ENCODE measurements around the gene RPS3. TPM values are rescaled to one million over a fixed set of nuclear protein-coding genes. Genes with fewer than 3 reads are reported as not detected.

Gene RPS3
- total and polyA plus RNA-seq, 9 of the 15 experiments (the other 6 are each of a cell fraction or from before 2014, with no cell fraction given) = 2,700 to 5,771 (median 3,679) TPM

DNA sequence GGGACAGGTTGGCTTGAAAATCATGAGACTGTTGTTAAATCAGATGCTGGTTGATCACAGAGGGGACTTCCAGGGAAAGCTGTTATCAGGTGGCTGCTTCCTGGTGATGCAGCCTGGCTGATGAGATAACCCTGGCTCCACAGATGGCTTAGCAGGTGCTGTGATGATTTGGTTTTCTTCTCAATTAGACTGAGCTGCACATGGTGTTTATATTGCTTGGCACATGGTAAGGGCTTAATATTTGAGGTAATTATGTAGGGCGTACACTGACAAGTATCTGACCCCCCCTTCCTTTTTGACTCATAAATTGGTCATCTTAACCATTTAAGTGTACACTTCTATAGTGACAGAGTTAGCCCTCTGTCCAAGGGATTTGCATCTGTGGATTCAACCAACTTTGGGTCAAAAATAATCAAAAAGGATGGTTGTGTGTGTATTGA lies 7.0 kb downstream of the RPS3 start (continued):
- TF ChIP-seq, protein P1, sequence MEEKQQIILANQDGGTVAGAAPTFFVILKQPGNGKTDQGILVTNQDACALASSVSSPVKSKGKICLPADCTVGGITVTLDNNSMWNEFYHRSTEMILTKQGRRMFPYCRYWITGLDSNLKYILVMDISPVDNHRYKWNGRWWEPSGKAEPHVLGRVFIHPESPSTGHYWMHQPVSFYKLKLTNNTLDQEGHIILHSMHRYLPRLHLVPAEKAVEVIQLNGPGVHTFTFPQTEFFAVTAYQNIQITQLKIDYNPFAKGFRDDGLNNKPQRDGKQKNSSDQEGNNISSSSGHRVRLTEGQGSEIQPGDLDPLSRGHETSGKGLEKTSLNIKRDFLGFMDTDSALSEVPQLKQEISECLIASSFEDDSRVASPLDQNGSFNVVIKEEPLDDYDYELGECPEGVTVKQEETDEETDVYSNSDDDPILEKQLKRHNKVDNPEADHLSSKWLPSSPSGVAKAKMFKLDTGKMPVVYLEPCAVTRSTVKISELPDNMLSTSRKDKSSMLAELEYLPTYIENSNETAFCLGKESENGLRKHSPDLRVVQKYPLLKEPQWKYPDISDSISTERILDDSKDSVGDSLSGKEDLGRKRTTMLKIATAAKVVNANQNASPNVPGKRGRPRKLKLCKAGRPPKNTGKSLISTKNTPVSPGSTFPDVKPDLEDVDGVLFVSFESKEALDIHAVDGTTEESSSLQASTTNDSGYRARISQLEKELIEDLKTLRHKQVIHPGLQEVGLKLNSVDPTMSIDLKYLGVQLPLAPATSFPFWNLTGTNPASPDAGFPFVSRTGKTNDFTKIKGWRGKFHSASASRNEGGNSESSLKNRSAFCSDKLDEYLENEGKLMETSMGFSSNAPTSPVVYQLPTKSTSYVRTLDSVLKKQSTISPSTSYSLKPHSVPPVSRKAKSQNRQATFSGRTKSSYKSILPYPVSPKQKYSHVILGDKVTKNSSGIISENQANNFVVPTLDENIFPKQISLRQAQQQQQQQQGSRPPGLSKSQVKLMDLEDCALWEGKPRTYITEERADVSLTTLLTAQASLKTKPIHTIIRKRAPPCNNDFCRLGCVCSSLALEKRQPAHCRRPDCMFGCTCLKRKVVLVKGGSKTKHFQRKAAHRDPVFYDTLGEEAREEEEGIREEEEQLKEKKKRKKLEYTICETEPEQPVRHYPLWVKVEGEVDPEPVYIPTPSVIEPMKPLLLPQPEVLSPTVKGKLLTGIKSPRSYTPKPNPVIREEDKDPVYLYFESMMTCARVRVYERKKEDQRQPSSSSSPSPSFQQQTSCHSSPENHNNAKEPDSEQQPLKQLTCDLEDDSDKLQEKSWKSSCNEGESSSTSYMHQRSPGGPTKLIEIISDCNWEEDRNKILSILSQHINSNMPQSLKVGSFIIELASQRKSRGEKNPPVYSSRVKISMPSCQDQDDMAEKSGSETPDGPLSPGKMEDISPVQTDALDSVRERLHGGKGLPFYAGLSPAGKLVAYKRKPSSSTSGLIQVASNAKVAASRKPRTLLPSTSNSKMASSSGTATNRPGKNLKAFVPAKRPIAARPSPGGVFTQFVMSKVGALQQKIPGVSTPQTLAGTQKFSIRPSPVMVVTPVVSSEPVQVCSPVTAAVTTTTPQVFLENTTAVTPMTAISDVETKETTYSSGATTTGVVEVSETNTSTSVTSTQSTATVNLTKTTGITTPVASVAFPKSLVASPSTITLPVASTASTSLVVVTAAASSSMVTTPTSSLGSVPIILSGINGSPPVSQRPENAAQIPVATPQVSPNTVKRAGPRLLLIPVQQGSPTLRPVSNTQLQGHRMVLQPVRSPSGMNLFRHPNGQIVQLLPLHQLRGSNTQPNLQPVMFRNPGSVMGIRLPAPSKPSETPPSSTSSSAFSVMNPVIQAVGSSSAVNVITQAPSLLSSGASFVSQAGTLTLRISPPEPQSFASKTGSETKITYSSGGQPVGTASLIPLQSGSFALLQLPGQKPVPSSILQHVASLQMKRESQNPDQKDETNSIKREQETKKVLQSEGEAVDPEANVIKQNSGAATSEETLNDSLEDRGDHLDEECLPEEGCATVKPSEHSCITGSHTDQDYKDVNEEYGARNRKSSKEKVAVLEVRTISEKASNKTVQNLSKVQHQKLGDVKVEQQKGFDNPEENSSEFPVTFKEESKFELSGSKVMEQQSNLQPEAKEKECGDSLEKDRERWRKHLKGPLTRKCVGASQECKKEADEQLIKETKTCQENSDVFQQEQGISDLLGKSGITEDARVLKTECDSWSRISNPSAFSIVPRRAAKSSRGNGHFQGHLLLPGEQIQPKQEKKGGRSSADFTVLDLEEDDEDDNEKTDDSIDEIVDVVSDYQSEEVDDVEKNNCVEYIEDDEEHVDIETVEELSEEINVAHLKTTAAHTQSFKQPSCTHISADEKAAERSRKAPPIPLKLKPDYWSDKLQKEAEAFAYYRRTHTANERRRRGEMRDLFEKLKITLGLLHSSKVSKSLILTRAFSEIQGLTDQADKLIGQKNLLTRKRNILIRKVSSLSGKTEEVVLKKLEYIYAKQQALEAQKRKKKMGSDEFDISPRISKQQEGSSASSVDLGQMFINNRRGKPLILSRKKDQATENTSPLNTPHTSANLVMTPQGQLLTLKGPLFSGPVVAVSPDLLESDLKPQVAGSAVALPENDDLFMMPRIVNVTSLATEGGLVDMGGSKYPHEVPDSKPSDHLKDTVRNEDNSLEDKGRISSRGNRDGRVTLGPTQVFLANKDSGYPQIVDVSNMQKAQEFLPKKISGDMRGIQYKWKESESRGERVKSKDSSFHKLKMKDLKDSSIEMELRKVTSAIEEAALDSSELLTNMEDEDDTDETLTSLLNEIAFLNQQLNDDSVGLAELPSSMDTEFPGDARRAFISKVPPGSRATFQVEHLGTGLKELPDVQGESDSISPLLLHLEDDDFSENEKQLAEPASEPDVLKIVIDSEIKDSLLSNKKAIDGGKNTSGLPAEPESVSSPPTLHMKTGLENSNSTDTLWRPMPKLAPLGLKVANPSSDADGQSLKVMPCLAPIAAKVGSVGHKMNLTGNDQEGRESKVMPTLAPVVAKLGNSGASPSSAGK (IDR thresholded peaks at IDR 0.05) = peak; percentile 42; the same call in 1 of the 2 replicates
- TF ChIP-seq, protein P2, sequence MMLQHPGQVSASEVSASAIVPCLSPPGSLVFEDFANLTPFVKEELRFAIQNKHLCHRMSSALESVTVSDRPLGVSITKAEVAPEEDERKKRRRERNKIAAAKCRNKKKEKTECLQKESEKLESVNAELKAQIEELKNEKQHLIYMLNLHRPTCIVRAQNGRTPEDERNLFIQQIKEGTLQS (IDR thresholded peaks at IDR 0.05) = peak; percentile 55; the same call in 1 of the 2 replicates
- TF ChIP-seq, protein P2 (CRISPR knock-in tag; conservative IDR thresholded peaks at IDR 0.05) = no peak
- no peak for TF ChIP-seq NR2C1 (IDR thresholded peaks at IDR 0.05)
- TF ChIP-seq NR2C1 (tag; IDR thresholded peaks at IDR 0.05) = peak; percentile 47; the same call in 1 of the 2 replicates
- peak; percentile 95 for TF ChIP-seq PML (IDR thresholded peaks at IDR 0.05; ENCODE audit: low read length)
- peak; percentile 94 for TF ChIP-seq SMAD4 (CRISPR knock-in tag; conservative IDR thresholded peaks at IDR 0.05)
- no peak for TF ChIP-seq NR1H2 (CRISPR knock-in tag; IDR thresholded peaks at IDR 0.05)
- TF ChIP-seq TAL1 (IDR thresholded peaks at IDR 0.05) = peak; percentile 96
- peak; percentile 93 to 97 for TF ChIP-seq TRIM24 (IDR thresholded peaks at IDR 0.05)
- TF ChIP-seq, protein P3, sequence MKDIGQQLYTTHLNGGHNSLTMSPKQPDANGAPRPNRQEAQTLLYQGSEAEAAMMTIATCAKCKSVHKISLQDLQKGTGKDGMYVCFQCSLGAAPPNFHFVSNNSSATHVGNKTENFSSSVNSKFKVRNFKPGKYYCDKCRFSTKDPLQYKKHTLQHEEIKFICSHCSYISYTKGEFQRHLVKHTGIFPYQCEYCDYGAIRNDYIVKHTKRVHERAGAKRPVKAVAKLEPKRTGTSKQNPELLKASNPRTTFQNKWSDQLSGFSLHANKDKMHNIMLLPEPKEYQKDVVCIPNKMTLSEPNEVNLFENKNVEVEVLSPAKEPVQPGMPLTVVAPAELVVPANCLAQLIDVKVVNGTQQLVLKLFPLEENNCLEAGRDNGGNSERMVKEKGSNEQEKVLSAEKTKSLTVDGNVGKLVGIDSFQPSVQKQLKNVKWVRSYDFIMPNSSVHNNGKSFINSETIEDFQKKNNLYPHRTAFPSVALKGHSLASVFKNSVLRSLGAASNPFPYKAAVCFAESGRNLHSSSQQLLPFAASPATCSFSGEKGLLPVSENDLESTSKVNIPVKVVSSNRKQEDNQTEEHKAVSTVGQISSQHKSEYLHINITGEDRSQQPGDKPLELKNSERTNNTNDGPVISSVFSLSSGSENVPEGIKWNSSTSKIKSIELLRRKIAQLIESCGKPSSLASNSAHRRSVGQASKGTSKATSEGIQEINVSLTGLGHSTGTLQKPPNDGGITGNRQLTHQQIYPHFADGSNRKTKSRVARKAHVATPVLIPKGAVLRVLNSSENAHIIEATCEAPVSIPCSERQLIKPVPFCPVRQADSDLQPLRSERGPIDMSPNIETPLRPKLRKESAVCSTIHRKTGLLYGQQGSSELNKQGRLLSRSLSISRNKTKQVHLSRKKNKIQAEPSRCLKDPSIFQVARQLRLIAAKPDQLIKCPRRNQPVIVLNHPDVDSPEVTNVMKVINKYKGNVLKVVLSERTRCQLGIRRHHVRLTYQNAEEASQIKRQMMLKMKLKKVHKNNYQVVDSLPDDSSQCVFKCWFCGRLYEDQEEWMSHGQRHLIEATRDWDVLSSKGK (CRISPR knock-in tag; IDR thresholded peaks at IDR 0.05) = no peak
- TF ChIP-seq POLR2B (IDR thresholded peaks at IDR 0.05; ENCODE audit: low read depth, partially characterized antibody) = peak; percentile 30
- TF ChIP-seq SMARCA4 (IDR thresholded peaks at IDR 0.05) = peak; percentile 90
- no peak for TF ChIP-seq TBP (optimal IDR thresholded peaks at IDR 0.05; ENCODE audit: low read depth, low read length)
- no peak for TF ChIP-seq ZFP36 (IDR thresholded peaks at IDR 0.05; ENCODE audit: low read depth, low read length, partially characterized antibody)

All from K562 (cell line).